RWPE1 (cell line): ENCODE data around the gene HIVEP3.

ENCODE experiments used
- CTCF ChIA-PET: fragments of 350-600 bp; sonication (Branson Sonifier 250); formaldehyde crosslinking; extraction: SDS; loops from one replicate; lab custom pipeline; 2021; lab: Yijun Ruan, JAX
- POLR2A ChIA-PET: fragments of 400-600 bp; formaldehyde crosslinking; extraction: SDS; loops from one replicate; lab custom pipeline; 2020; ENCODE audit warnings: antibody characterized with exemption; ENCODE audit not compliant: low non-redundant PET; lab: Yijun Ruan, JAX
- DNase-seq: peaks from one replicate; pipeline ENCODE4 v3.0.0; 2012; ENCODE audit warnings: low spot score
- H3K27ac ChIP-seq: fragments of 450-650 bp; 2 replicates; pipeline ENCODE4 v1.5.1; 2017
- TF ChIP-seq, protein P1 (sequence below): fragments of 450-650 bp; conservative IDR thresholded peaks from 2 replicates; pipeline ENCODE4 v1.5.1; 2017; ENCODE audit warnings: low read depth, mild to moderate bottlenecking

Gene HIVEP3

DNA sequence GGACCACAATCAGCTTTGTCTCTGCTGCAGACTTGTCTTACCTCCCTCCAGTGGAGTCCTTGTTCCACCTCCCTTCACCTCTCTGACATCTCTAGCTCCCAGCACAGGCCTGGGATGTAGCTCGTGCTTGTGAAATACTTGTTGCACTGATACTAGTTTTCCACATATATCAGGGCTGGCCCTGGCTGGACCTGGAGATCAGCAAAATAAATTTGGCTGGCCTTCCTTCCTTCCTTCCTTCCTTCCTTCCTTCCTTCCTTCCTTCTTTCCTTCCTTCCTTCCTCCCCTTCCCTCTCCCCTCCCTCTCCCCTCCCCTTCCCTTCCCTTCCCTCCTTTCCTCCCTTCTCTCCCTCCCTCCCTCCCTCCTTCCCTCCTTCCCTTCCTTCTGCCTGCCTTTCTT, 196.5 kb downstream of the HIVEP3 start:
- DNase-seq: no peak
- ChIA-PET POLR2A (no interaction called here), CTCF (no interaction called here)
- TF ChIP-seq, protein P1, sequence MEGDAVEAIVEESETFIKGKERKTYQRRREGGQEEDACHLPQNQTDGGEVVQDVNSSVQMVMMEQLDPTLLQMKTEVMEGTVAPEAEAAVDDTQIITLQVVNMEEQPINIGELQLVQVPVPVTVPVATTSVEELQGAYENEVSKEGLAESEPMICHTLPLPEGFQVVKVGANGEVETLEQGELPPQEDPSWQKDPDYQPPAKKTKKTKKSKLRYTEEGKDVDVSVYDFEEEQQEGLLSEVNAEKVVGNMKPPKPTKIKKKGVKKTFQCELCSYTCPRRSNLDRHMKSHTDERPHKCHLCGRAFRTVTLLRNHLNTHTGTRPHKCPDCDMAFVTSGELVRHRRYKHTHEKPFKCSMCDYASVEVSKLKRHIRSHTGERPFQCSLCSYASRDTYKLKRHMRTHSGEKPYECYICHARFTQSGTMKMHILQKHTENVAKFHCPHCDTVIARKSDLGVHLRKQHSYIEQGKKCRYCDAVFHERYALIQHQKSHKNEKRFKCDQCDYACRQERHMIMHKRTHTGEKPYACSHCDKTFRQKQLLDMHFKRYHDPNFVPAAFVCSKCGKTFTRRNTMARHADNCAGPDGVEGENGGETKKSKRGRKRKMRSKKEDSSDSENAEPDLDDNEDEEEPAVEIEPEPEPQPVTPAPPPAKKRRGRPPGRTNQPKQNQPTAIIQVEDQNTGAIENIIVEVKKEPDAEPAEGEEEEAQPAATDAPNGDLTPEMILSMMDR: no peak
- no peak overlapping the region for H3K27ac ChIP-seq

DNA sequence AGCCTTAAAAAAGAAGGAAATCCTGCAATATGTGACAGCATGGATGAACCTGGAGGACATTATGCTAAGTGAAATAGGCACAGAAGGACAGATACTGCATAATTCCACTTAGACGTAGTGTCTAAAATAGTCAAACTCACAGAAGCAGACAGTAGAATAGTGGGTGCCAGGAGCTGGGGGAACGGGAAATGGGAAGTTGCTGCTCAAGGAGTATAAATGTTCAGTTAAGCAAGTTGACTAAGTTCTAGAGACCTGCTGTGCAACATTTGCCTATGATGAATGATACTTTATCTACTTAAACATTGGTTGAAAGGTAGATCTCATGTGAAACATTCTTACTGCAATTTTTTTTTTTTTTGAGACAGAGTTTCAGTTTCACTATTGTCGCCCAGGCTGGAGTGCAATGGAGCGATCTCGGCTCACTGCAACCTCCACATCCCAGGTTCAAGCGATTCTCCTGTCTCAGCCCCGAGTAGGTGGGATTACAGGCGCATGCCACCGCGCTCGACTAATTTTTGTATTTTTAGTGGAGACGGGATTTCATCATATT, 197.8 kb downstream of the HIVEP3 start:
- H3K27ac ChIP-seq: no peak overlapping the region
- no peak for DNase-seq
- TF ChIP-seq, protein P1: no peak
- ChIA-PET CTCF (interaction anchor here (0.7 kb wide), 1 partner anchor 146 kb away, joined by 3 read pairs; no protein-coding TSS in a partner anchor), POLR2A (no interaction called here)

DNA sequence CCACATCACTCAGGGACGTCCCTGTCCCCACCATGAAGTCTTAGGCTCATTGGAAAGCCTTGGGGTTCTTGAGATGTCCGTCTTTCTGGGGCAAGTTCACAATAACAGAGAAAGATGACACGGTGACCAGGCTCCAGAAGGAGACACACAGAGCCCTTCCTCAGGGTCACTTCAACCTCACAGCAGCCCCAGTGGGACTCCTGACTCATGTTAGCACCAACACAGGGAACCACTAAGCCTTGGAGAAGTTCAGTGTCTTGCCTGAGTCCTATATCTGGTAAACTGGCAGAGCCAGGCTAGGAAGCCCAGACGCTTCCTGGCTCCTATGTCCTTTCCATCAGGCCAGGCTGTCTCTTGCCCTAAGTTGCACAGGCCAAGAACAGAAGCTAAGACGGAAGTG, 199.1 kb downstream of the HIVEP3 start:
- POLR2A ChIA-PET: no interaction called here

DNA sequence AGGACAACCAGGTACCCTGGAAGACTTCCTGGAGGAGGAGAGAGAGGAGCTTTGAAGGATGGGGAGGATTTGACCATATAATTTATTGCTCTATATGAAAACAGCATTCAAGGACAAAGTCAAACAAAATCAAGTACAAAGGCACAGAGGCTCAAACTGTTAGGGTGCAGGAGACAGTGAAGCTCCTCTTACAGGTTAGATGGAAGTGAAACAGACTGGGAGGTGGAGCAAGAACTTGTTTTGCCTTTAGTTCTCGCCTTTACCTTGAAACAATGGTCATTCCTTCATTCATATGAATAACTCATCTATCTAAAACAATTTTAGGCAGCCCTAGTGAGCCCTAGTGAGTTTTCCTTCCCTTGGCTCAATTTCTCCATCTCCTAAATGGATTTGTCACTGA, 199.6 kb downstream of the HIVEP3 start:
- DNase-seq: no peak
- CTCF ChIA-PET: no interaction called here
- POLR2A ChIA-PET: no interaction called here
- no peak overlapping the region for H3K27ac ChIP-seq
- TF ChIP-seq, protein P1: no peak

More for the DNA sequence above, 199.1 kb downstream of the HIVEP3 start:
- no peak for DNase-seq
- CTCF ChIA-PET: no interaction called here
- no peak overlapping the region for H3K27ac ChIP-seq
- TF ChIP-seq, protein P1: no peak

DNA sequence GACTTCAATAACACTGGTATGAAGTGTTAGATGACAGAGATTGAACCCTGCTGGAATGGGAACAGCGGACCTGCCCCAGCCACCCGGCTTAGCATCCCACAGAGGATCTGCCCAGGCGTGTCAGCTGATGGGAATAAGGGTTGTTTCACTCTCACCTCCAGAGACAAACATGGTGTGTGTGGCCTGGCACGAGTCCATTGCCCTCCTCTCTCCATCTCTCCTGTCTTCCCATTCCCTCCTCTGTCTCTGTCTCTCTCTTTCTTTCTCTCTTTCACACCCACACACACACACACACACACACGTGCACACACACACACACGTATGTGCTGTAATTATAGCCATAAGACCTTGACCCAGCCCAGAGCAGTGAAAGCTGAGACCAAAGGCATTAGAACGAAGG, 200.2 kb downstream of the HIVEP3 start:
- ChIA-PET CTCF (no interaction called here), POLR2A (no interaction called here)
- TF ChIP-seq, protein P1: no peak

DNA sequence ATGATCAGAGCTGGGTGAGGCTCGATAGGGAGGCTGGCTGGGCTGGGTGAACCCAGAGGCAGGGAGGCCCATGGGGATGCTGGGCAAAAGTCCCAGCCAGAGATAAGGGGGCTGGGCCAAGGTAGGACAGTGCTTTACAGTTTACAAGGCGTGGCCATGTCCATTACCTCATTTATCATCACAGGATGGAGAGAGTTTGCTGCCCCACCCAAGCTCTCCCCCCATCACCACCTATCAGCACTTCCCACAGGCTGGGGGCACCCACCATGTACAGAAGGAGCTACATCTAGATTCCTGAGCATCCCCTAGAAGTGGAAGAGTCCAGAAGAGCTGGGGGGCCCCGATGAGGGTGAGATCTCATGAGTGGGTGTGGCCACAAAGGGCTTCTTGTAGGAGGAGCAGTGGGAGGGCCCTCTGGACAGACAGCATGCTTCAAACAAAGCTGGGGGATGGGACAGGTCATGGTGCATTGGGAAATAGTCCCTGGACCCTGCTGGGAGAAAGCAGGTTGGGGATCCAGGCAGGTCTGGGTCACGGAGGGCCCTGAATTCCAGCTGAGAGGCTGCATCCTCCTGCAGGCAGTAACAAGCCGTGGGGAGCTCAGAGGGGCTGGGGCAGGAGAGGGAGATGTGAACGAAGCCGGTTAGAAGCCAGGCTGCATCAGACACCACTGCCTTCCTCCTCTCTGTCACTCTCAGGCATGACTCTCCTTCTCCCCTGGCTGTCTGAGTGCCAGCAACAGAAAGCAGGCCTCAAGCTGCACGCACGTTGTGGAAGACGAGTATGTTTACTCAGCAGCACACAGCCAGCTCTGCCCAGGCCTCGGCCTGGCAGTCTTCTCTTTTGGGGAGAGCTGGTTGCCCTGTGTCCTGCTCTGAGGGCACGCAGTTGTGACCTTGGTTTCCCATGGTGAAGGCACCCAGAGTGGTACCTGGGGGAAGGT, 202.3 kb downstream of the HIVEP3 start:
- DNase-seq: no peak
- ChIA-PET CTCF (no interaction called here), POLR2A (interaction anchor here (0.5 kb wide), 1 partner anchor 92 kb away, joined by 3 read pairs; no protein-coding TSS in a partner anchor)
- H3K27ac ChIP-seq: no peak overlapping the region
- TF ChIP-seq, protein P1: no peak

More for the DNA sequence above, 200.2 kb downstream of the HIVEP3 start:
- H3K27ac ChIP-seq: no peak overlapping the region
- DNase-seq: no peak
